ENCODE results near the gene NR3C1.

NR3C1 gene

GRCh38 chr5:143235423-143235822 is 168.1 kb downstream of the NR3C1 start:
- DNase-seq (ENCODE audit: low read depth, low spot score): no peak

- DNase-seq (ENCODE audit: low read depth, low spot score): no peak
These were observed 169.2 kb downstream of the NR3C1 start for GRCh38 chr5:143234162-143234842.

- DNase-seq (ENCODE audit: low read depth, low spot score): no peak
These were observed 170.5 kb downstream of the NR3C1 start for GRCh38 chr5:143233031-143233430.

- DNase-seq (ENCODE audit: low read depth, low spot score): no peak
These were observed 171.3 kb downstream of the NR3C1 start for GRCh38 chr5:143231973-143232812.

GRCh38 chr5:143231416-143231815 is 172.1 kb downstream of the NR3C1 start:
- DNase-seq (ENCODE audit: low read depth, low spot score): no peak

DNA sequence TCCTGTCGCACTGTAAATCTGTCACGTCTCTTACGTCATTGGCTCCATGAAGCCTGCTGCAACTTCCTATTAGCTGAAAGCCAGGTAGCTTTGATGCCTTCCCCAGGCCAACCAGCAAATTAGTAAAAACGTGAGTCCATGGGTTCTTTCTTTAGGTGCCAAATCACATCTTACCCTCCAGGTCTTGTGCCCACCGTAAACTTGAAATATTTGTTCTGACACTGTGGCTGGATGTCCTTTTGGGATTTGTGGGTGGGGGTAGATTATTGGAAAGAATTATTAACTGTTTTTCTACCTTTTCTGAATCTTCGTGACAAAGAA is 172.8 kb downstream of the NR3C1 start:
- DNase-seq (ENCODE audit: low read depth, low spot score): no peak

DNA sequence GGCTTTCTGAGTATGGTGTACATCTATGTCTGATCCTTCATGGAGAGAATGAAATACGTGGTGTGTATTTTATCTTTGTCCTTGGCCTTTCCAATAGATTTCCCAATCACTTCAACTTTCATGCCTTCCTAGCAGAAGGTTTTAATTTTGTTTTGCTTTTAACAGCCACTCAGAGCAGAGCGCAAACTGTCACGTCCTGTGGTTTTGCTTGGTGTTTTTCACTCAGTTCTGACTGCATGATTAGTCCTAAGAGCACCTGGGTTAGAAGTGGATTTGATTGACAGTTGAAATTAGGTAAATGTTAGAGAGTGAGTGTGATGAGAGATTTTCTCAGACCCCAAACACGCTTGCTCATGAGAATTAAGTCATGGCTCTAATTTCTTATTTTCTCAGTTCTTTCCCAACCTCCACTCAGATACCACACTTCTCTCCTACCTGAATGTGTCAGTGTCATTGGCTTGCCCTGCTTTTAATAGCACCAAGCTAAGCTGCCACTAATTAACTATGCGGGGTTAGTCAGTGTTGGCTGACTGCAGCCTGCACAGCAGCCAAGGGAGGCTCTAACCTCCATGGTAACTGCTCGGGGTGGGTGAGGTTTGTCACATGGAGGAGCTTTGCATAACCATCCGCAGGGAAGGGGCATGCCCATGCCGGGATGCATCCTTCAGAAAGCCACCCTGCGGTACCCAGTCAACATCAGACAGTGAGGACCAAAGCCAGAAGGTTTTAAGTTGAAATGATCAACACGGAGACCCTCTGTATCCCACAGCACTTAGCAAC is 173.4 kb downstream of the NR3C1 start:
- no peak for DNase-seq (ENCODE audit: low read depth, low spot score)

DNA sequence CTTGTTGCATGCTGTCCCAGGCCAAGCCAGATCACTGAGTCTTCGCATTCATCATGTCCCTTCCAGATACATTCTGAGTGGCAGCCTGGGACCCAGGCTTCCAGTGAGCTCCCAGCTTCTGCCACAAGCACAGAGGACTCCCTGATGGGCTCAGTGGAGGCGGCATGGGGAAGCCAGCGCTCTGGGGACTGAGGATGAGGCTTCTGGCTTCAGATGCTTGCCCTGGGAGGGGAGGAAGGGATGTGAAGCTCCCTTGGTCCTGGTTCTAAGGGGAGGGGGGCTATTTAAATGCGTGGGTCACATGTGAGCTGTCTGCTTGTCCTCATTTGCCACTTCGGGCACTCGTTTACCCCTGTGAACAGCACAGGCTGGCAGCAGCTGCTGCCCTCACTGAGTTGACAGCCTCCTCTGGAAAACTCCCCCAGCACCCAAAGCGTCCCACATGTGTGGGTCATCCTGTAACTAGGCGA is 174.0 kb downstream of the NR3C1 start:
- DNase-seq (ENCODE audit: low read depth, low spot score): no peak

GRCh38 chr5:143228597-143229293 is 174.7 kb downstream of the NR3C1 start:
- DNase-seq (ENCODE audit: low read depth, low spot score): no peak
